ENCODE results near the gene SLCO2B1.
"Not testable (repeated sequence)": the region's sequence is repeated elsewhere in the genome, so short reads cannot be mapped to it uniquely, and the experiment has no call there.

The SLCO2B1 gene

DNA sequence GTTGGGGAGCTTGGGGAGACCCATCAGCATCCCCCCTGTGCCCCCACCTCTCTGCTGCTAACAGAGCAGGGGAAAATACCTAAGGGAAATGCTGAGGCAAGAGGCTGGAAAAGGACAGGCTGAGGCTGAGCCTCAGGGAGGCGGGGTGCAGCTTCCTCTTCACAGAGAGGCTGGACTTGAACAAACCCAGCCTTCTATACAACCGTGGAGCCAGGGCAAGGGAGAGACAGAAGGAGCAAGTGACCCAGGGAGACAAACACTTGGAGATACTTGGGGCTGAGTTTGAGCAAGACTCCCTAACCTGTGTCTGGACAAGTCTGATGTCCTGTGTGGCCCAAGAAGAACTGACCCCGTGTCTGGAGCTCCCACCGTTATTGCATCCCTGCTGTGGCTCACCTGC lies at the start of gene SLCO2B1:
Gene SLCO2B1 (plus strand): TSS at position 229 of the 400 bp plus-strand sequence. CDS start 275 bp downstream, outside the sequence.
- no peak for DNase-seq (ENCODE audit: low spot score)

DNA sequence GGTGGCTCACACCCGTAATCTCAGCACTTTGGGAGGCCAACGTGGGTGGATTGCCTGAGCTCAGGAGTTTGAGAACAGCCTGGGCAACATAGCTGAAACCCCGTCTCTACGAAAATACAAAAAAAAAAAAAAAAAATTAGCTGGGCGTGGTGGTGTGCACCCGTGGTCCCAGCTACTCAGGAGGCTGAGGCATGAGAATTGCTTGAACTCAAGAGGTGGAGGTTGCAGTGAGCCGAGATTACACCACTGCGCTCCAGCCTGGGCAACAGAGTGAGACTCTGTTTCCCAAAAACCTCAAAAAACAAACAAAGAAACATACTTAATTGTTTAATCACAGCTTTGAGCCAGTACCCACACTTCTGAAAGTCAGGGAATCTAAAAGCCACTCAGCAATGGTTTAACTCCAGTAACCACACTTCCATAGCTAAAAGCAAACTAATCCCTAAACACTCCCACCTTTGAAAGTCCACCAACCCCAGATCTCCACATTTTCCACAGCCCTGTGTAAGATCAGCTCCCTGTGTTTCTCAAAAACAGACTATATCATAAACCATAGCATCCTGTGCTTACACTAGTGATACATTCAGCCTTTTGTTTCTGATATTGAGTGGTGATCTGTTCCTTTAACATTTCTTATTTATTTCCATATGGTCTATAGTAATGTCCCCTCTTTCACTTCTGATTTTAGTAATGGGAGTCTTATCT lies 49.3 kb upstream of the SLCO2B1 start:
- DNase-seq (ENCODE audit: low spot score), result no peak

GRCh38 chr11:75103380-75104026 lies 47.4 kb upstream of the SLCO2B1 start:
- no peak for DNase-seq (ENCODE audit: low spot score)

GRCh38 chr11:75105462-75105925 lies 45.4 kb upstream of the SLCO2B1 start:
- no peak for DNase-seq (ENCODE audit: low spot score)

DNA sequence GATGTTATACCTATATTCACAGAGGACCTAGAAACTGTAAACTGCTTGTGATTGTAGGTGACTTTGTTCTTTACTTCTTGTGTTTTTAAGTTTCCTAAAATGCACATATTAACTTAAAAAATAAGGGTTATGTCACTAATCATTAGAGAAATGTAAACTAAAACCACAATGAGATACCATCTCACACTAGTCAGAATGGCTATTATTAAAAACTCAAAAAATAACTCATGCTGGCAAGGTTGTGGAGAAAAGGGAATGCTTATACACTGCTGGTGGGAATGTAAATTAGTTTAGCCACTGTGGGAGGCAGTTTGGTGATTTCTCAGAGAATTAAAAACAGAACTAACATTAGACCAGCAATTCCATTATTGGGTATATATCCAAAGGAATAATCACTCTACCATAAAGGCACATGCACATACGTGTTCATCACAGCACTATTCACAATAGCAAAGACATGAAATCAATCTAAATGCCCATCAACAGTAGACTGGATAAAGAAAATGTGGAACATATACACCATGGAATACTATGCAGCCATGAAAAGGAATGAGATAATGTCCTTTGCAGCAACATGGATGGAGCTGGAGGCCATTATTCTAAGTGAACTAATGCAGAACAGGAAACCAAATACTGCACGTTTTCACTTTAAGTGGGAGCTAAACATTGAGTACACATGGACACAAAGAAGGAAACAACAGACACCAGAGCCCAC lies 44.8 kb upstream of the SLCO2B1 start:
- not testable (repeated sequence) for DNase-seq (ENCODE audit: low spot score)

DNA sequence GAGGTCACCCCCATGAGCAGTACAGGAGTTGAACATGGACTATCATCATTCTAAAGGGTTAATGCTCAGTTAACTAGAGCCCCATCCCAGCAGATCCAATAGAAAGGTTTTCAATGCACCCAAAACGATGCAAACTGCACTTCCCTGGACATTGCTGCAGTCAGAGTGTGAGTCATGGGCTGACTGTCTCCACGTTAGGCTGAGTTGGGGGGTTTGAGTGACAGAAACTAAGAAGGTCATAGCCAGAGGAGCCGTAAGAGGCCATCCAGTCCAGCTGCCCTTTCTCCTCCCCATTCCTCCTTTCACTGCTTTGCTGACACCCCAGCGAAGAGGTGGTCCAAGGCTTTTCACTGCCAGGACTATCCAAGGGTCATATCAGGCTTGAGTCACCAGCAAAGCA lies 43.7 kb upstream of the SLCO2B1 start:
- DNase-seq (ENCODE audit: low spot score), result no peak

DNA sequence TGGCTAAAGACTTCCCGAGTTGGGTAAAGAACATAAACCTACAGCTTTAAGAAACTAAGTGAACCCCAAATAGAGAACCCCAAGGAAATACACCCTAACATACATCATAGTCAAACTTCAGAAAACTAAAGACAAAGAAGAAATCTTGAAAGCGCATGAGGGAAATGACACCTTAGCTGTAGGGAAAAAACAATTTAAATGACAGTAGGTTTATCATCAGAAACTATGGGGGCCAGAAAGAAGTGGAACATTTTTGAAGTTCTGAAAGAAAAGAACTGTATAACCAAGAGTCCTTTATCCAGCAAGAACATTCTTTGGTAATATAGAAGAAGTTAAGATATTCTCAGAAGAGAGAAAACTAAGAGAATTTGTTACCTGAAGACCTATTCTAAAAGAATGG lies 38.7 kb upstream of the SLCO2B1 start:
- no peak for DNase-seq (ENCODE audit: low spot score)

DNA sequence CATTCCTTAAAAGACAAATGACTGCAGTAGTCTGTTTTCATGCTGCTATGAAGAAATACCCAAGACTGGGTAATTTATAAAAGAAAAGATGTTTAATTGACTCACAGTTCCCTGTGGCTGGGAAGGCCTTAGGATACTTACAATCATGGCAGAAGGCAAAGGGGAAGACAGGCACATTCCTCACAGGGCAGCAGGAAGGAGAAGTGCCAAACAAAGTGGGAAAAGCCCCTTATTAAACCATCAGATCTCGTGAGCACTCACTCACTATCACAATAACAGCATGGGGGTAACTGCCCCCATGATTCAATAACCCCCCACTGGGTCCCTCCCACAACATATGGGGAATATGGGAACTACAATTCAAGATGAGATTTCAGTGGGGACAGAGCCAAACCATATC lies 37.9 kb upstream of the SLCO2B1 start:
- no peak for DNase-seq (ENCODE audit: low spot score)

GRCh38 chr11:75114465-75114864 lies 36.4 kb upstream of the SLCO2B1 start:
- DNase-seq (ENCODE audit: low spot score), result no peak

GRCh38 chr11:75118577-75118976 lies 32.3 kb upstream of the SLCO2B1 start:
- DNase-seq (ENCODE audit: low spot score), result no peak

DNA sequence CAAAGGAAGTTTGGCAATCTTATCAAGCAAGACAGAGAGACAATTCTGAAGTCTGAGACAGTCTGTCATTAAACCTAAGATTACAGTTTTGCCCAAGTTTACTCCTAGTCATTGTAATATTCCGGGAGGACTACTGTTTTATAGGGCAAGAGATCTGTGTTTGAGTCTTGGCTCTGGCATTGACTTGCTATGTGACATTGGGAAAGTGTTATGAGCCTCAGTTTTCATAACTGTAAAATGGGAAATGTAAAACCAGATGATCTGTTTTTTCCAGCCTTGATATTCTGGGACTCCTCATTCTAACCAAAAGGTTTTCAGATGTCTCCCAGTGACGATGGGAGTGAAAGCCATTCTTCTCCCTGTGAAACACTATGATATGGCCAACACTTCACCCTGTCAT lies 24.3 kb upstream of the SLCO2B1 start:
- no peak for DNase-seq (ENCODE audit: low spot score)

DNA sequence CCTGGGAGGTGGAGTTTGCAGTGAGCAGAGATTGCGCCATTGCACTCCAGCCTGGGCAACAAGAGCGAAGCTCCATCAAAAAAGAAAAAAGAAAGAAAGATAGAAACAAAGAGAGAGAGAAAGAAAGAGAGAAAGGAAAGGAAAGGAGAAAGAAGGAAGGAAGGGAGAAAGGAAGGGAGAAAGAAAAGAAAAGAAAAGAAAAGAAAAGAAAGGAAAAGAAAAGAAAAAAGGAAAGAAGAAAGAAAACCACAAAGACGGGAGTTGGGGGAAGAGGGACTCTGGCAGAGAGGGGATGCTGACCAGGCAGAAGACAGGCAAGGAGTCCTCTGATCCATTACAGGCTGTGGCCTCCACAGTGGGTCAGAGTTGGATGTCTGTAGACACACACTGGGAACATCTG lies 18.8 kb upstream of the SLCO2B1 start:
- DNase-seq (ENCODE audit: low spot score), result no peak

GRCh38 chr11:75133976-75134375 lies 16.9 kb upstream of the SLCO2B1 start:
- DNase-seq (ENCODE audit: low spot score), result no peak

DNA sequence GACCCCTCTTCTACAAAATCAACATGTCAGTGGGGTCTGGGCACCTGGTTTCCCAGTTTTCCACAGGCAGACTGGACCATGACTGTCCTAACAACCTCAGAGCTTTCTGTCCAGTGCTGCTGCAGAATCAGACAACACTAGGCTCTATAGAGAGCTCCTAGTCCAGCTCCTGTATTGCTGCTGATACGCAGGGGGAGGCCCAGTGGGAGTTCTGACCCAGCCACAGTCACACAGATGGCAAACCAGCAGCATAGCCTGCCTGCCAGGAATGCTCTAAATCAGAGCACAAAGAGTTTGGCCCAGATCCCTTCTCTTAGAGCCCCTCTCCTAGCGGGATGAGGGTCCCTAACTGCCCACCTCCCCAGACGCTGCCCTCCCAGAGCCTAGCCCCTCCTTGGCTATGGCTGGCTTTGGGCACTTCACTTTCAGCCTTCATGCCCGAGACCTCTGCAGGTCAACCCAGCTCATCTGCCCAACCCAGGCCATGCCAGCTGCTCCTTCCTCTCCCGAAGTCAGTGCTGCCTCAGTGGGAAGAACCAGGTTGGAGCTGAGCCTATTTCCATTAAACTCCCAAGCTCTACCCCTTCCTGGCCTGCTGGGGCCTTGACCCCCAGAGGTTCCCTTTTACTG lies 15.8 kb upstream of the SLCO2B1 start:
- DNase-seq (ENCODE audit: low spot score), result no peak

DNA sequence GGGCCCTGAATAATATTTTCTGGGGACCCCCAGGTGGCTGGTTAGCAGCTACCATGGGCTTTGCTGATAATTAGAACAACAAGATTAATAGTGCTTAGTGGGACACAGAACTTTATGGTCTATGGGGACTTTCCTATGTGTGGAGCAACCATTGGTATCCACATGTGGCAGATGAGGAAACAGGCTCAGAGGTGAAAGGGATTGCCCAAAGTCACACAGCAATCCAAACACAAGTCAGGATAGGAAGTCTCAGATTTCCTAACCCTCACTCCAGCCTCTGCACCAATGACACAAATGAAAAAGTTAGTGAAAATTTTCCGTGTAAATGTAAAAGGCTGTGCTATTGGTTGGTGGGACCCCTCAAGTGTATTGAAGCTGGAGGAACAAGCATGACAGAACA lies 15.3 kb upstream of the SLCO2B1 start:
- no peak for DNase-seq (ENCODE audit: low spot score)

DNA sequence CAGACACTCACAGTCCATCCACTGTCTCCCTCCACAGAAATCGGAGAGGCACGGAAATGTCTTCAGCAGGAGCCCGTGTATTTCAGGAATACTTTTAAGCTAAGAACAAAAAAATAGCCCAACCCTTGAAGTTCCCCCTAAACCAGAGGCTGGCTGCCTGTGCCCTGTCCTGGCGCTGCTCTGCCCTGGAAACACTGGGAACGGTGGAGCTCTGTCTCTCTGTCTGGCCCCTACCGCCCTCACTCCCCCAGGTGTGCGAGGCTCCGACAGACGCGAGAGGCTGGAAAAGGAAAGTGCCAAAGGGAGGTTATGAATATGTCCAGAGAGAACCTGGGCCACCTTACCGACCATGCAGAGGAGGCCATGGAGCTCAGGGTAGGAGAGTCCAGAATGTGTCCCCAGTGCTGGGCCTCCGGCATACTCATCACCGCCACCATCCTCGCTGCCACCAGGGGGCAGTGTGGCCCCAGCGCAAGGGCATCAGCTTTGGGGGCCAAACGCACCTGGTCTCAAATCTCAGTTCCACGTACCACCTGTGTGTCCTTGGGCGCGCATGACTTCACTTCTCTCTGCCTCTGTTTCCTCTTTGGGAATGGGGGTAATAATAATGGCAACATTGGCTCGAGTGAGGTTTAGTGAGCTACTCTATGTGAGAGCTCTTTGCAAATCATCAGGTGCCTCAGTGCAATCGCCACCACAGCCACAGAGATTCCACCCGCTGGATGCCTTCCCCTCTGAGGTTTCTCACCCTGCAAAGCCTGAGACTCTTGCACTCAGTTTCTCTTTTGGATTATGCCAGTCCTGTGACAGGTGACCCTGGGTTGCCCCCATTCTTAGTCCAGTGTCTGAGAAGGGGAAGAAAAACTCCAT lies 10.4 kb upstream of the SLCO2B1 start:
- DNase-seq (ENCODE audit: low spot score), result peak; percentile 58

- no peak for DNase-seq (ENCODE audit: low spot score)
Observed at GRCh38 chr11:75141166-75141565, 9.7 kb upstream of the SLCO2B1 start.

- DNase-seq (ENCODE audit: low spot score), result peak; percentile 82
Observed at GRCh38 chr11:75142714-75143419, 8.0 kb upstream of the SLCO2B1 start.

DNA sequence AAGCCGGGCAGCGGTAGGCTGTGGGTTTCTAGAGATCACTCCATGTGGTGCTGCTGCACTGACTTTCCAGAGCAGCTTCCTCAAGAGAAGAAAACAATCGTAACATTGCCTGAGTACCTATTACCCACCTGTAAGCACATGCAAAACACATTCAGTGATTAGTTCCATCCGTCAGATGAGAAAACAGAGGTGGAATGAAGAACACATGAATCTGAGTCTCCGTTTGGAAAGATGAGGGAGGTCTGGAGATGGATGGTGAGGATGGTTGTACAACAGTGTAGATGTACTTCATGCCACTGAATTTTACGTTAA lies 7.5 kb upstream of the SLCO2B1 start:
- DNase-seq (ENCODE audit: low spot score), result no peak

GRCh38 chr11:75144716-75145014 lies 6.2 kb upstream of the SLCO2B1 start:
- DNase-seq (ENCODE audit: low spot score), result no peak

DNA sequence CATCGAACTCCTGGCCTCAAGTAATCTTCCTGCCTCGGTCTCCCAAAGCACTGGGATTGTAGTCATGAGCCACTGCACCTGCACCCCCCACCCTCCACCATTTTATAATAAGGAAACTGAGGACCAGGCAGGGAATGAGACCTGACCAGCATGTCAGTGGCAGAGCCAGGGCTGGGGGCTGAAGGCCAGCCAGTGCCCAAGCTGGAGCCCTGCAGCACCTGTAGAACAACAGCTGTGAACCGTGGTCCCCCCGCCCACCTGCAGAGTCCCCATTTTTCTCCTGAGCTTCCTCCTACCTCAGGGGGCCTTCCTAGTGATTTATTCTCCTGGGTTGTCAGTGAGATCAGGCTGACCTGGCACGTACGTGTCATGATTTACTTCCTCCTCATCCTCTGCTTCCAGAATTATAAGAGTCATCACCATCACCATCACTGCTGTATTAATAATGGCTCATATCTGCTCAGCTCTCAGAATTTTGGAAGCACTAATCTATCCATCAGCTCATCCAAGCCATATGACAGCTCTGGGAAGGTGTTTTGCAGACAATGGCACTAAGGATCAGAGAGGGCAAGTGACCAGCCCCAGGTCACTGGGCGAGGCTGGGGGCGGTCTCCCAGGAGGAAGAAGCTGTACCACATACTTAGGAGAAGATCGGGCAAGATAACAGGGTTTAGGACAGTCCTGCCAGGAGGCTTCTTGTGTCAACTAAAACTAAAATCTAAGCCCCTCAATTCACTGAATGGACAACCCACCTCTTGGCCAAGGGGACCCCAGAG lies 5.5 kb upstream of the SLCO2B1 start:
- DNase-seq (ENCODE audit: low spot score), result no peak

Data from LoVo (cell line).